ENCODE results near the gene SAMD4A. TPM values are rescaled to one million over a fixed set of nuclear protein-coding genes. Genes with fewer than 3 reads are reported as not detected.

Gene SAMD4A
- polyA plus RNA-seq, 3 donors, result 3.2 to 8.6 (median 4.2) TPM

GRCh38 chr14:54549862-54550261 lies 17.1 kb upstream of the SAMD4A start:
- no peaks in the 10 kb centered on the region for H3K27me3 ChIP-seq (ENCODE audit: control insufficient read depth in 2 of 2, insufficient read depth in 2 of 2, low read length in 2 of 2)
- H2AFZ ChIP-seq (ENCODE audit: insufficient read depth, low read depth, low read length, poor library complexity, severe bottlenecking), result no peak overlapping the region
- no peaks in the 10 kb centered on the region for H3K4me1 ChIP-seq (ENCODE audit: control insufficient read depth in 1 of 2, insufficient read depth in 2 of 2, low read length in 2 of 2)
- peaks cover 1 to 6% (median 3%) of the 10 kb centered on the region in 3 donors for H3K27me3 Mint-ChIP-seq (ENCODE audit: low read depth in 3 of 3)
- H3K27ac Mint-ChIP-seq, result no peak overlapping the region
- H3K36me3 ChIP-seq (replicated peaks in 1 of 2; ENCODE audit: control insufficient read depth in 1 of 2, insufficient read depth in 2 of 2, low read length in 2 of 2), result no peaks in the 10 kb centered on the region
- H3K79me2 ChIP-seq (ENCODE audit: insufficient read depth, low read length), result no peaks in the 10 kb centered on the region
- 78% methylated on average over 1 of the region's 3 CpGs for WGBS (ENCODE audit: insufficient coverage)
- no peaks in the 10 kb centered on the region for H3K36me3 Mint-ChIP-seq
- H3K9ac ChIP-seq (ENCODE audit: insufficient read depth, low read length, poor library complexity, severe bottlenecking), result no peak overlapping the region
- no peak overlapping the region for H3K4me3 Mint-ChIP-seq
- TF ChIP-seq CTCF (IDR thresholded peaks at IDR 0.05), result no peak
- H3K9me3 ChIP-seq (replicated peaks in 1 of 2; ENCODE audit: control insufficient read depth in 1 of 2, insufficient read depth in 1 of 2, low read length in 2 of 2), result no peaks in the 10 kb centered on the region
- no peak for DNase-seq
- no peak overlapping the region for H3K4me2 ChIP-seq (replicated peaks; ENCODE audit: extremely low read depth, low read length, poor library complexity, severe bottlenecking)
- intact Hi-C loops (cut with micrococcal nuclease), result no loop called here
- no peak overlapping the region for H3K4me3 ChIP-seq (replicated peaks in 1 of 3; ENCODE audit: low read depth in 2 of 3, low read length in 3 of 3)
- H3K27ac ChIP-seq (ENCODE audit: low read depth in 1 of 2, low read length in 2 of 2), result no peak overlapping the region
- no peaks in the 10 kb centered on the region for H3K9me3 Mint-ChIP-seq
- H4K20me1 ChIP-seq (ENCODE audit: insufficient read depth, low read length), result no peaks in the 10 kb centered on the region
- H3K4me1 Mint-ChIP-seq, result no peaks in the 10 kb centered on the region

- no peak overlapping the region for H3K4me3 ChIP-seq (replicated peaks in 1 of 3; ENCODE audit: low read depth in 2 of 3, low read length in 3 of 3)
- no peak overlapping the region for H3K4me2 ChIP-seq (replicated peaks; ENCODE audit: extremely low read depth, low read length, poor library complexity, severe bottlenecking)
- Mint-ChIP-seq H3K36me3 (no peaks in the 10 kb centered on the region), H3K27ac (peak overlapping the region in 1 of 7 donors; percentile 2), H3K27me3 (ENCODE audit: low read depth in 3 of 3) (peaks cover 1 to 5% (median 3%) of the 10 kb centered on the region in 3 donors), H3K9me3 (no peaks in the 10 kb centered on the region), H3K4me1 (no peaks in the 10 kb centered on the region), H3K4me3 (no peak overlapping the region)
- no peaks in the 10 kb centered on the region for H3K79me2 ChIP-seq (ENCODE audit: insufficient read depth, low read length)
- H3K9ac ChIP-seq (ENCODE audit: insufficient read depth, low read length, poor library complexity, severe bottlenecking), result no peak overlapping the region
- no CpG with 5 or more reads among the region's 1 CpG for WGBS (ENCODE audit: insufficient coverage)
- H3K9me3 ChIP-seq (replicated peaks in 1 of 2; ENCODE audit: control insufficient read depth in 1 of 2, insufficient read depth in 1 of 2, low read length in 2 of 2), result no peaks in the 10 kb centered on the region
- H3K36me3 ChIP-seq (replicated peaks in 1 of 2; ENCODE audit: control insufficient read depth in 1 of 2, insufficient read depth in 2 of 2, low read length in 2 of 2), result no peaks in the 10 kb centered on the region
- intact Hi-C loops (cut with micrococcal nuclease), result no loop called here
- H3K27me3 ChIP-seq (ENCODE audit: control insufficient read depth in 2 of 2, insufficient read depth in 2 of 2, low read length in 2 of 2), result no peaks in the 10 kb centered on the region
- no peaks in the 10 kb centered on the region for H4K20me1 ChIP-seq (ENCODE audit: insufficient read depth, low read length)
- no peak overlapping the region for H3K27ac ChIP-seq (ENCODE audit: low read depth in 1 of 2, low read length in 2 of 2)
- no peak overlapping the region for H2AFZ ChIP-seq (ENCODE audit: insufficient read depth, low read depth, low read length, poor library complexity, severe bottlenecking)
- no peaks in the 10 kb centered on the region for H3K4me1 ChIP-seq (ENCODE audit: control insufficient read depth in 1 of 2, insufficient read depth in 2 of 2, low read length in 2 of 2)
- TF ChIP-seq CTCF (IDR thresholded peaks at IDR 0.05), result no peak
- no peak for DNase-seq
Measured at GRCh38 chr14:54550514-54550913, 16.4 kb upstream of the SAMD4A start.
